ENCODE results near the gene ANKRD36.
"Not testable (repeated sequence)": the region's sequence is repeated elsewhere in the genome, so short reads cannot be mapped to it uniquely, and the experiment has no call there.

GRCh38 chr2:97113882-97114255 is 916 bp downstream of the ANKRD36 start:
- TF ChIP-seq, protein P1, sequence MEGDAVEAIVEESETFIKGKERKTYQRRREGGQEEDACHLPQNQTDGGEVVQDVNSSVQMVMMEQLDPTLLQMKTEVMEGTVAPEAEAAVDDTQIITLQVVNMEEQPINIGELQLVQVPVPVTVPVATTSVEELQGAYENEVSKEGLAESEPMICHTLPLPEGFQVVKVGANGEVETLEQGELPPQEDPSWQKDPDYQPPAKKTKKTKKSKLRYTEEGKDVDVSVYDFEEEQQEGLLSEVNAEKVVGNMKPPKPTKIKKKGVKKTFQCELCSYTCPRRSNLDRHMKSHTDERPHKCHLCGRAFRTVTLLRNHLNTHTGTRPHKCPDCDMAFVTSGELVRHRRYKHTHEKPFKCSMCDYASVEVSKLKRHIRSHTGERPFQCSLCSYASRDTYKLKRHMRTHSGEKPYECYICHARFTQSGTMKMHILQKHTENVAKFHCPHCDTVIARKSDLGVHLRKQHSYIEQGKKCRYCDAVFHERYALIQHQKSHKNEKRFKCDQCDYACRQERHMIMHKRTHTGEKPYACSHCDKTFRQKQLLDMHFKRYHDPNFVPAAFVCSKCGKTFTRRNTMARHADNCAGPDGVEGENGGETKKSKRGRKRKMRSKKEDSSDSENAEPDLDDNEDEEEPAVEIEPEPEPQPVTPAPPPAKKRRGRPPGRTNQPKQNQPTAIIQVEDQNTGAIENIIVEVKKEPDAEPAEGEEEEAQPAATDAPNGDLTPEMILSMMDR (IDR thresholded peaks at IDR 0.05), result not testable (repeated sequence)
- not testable (repeated sequence) for TF ChIP-seq POLR2A (IDR thresholded peaks at IDR 0.05)

Data from right lobe of liver (tissue), 4 donors.